Measurements from ENCODE around the gene NR2F1.

Gene NR2F1

DNA sequence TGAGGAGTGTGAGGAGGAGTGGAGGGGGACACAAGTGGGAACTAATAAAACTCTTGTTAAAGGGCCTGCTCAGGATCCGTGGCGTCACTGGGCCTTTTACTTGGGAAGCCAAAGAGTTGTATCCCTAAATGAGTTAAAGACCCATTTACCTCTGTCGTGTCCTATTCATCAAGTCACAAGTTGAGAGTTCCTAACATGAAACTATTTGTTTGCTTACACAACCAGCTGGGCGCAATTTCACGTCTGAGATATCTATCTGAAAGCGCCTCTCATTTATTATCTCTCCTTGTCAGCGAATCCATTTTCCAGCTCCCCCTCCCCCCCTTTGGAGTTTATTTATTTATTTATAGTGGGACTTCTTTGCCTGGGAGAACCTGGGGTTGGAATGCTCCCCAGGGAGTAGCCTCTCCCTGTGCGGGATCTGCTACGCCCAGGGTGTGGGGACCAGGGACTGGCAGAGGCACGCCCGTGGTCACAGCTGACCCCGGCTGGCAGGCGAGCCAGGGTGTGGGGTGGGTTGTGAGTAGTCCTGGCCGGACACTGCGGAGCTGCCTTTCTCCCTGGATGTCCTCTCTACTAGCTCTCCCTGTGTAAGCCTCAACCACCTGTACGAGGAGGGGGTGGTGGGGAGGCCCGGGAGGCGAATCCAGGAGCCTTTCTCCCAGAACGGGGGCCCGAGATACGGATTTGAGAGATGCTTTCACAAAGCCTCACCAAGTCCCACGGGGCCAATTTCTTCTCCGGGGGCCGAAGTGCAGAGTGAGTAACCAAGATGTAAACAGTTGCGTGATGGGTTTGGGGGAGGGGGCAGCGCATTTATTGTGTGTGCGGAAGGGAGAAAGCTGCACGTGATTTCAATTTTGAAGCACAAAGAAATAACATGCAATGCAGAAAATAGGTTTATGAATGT, 15.3 kb downstream of the NR2F1 start:
- TF ChIP-seq JUND (IDR thresholded peaks at IDR 0.05; ENCODE audit: low read depth) = no peak
- in situ Hi-C loops (cut with HindIII; ENCODE audit: low pct_unique_long_range_greater_than_20kb, low sequenced_read_pairs) = no loop called here
- no peak for DNase-seq (ENCODE audit: low read depth in 1 of 2, low spot score in 1 of 2)

DNA sequence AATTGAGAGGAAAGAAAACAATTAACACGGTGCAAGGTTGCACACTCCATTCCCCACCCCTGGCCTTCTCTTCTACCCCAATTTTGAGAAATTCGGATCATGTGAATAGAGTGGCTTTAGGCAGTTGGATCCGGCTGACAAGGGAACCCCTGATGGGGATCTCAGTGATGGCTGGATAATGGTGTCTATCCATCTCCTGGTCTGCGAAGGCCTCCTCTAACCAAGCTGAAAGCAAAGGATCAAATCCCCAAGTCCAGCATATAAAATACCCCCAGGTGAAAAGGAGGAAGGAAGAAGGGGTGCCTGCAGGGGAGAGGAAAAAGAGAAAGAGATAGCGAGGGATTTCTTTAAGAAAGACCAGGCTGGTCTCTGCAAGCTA, 16.0 kb downstream of the NR2F1 start:
- DNase-seq (ENCODE audit: low read depth in 1 of 2, low spot score in 1 of 2) = no peak
- TF ChIP-seq JUND (IDR thresholded peaks at IDR 0.05; ENCODE audit: low read depth) = no peak
- in situ Hi-C loops (cut with HindIII; ENCODE audit: low pct_unique_long_range_greater_than_20kb, low sequenced_read_pairs) = no loop called here

DNA sequence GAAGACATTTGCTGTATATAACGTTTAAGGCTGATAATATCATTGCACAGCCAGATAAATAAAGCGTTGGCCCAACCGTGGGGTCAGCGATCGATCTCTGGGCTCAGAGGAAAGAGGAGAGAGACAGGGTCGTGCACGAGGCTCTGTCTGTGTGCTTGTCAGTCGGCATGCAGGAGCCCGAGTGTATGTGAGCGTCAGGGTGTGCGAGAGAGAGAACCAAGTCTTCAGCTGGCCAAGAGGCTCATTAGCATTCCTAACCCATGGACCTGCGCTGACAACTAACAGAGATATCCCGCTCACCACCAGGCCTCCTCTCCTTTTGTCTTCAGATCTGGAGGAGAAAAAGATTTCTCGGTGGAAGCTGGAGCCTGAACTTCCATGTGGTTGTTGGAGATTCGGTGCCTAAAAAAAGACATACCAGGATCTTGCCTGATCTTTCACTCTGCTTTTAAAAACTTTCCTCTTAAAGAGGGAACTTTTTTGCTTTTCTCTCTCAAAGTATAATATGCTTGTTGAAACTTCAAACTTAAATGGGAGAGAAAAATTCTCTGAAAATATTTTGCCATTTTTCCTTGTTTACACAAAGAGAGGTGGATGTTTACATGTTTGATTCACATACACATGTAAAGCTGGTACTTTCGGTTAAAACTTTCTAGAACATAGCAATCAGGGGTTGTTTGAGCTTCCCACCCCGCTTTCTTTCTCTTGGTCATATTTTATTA, 16.5 kb downstream of the NR2F1 start:
- peak in 1 of 2 experiments; percentile 24 for DNase-seq (ENCODE audit: low read depth in 1 of 2, low spot score in 1 of 2)
- no peak for TF ChIP-seq JUND (IDR thresholded peaks at IDR 0.05; ENCODE audit: low read depth)
- in situ Hi-C loops (cut with HindIII; ENCODE audit: low pct_unique_long_range_greater_than_20kb, low sequenced_read_pairs) = no loop called here

DNA sequence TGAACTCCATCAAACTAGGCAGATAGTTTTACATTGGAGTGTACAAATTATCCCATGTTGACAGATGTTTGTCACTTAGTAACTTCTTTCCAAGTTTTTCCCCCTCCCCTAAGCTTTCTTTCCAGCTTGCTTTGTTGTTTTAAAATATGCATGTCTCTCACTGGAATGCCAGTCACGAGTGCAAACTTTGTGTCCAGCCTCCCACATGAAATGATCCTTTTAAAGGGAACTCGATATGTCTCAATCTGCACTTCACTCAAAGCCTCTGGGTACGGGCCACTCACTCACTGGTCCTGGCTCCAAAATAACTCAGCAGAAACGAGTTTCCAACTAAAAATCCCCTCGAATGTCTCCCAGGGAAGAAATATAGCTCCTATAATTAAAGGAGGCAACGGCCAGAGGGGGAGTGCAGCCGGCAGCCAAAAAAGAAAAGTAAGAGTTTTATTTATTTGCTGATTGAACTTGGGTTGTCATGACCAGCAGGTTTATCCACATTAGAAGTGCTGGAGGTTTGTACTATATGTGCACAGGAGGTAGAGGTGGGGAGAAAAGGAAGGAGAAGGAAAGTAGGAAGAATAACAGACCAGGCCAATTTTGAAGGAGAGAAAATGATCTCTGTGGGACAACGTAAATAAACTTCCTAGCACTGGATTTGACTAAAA, 17.5 kb downstream of the NR2F1 start:
- TF ChIP-seq JUND (IDR thresholded peaks at IDR 0.05; ENCODE audit: low read depth) = no peak
- peak in 1 of 2 experiments; percentile 47 for DNase-seq (ENCODE audit: low read depth in 1 of 2, low spot score in 1 of 2)
- in situ Hi-C loops (cut with HindIII; ENCODE audit: low pct_unique_long_range_greater_than_20kb, low sequenced_read_pairs) = no loop called here

DNA sequence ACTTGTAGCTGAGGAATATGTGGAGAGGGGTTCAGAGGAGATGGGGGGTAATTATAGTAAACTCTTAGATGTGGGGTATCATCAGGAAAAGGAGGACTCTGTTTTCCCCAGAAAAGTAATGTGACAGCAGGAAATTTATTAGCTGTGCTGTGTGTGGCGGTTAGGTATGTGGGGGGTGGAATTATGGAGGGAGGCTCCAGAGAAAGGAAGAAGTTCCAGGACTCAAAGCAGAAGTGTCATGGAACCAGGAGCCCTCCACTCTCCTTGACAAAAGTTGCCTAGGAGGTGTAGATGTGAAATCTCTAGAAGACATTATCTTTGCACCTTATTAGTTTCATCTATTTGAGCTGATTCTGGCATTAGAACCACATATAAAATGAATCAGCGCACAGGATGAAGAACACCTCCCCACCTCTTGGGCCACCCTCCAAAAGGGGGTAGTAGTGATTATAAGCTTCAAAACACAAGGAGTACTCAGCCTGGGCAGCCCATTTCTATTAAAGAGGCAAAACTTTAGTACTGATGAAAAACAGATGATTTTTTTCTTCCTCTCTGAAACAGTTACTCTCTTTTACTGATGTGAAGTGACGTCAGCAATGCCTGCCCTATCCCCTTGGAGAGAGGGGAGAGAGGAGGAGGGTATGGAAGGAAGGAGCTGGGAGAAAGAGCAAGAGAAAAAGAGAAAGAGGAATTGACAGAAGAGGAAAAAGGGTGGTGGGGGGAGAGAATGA, 18.2 kb downstream of the NR2F1 start:
- TF ChIP-seq JUND (IDR thresholded peaks at IDR 0.05; ENCODE audit: low read depth) = no peak
- no peak for DNase-seq (ENCODE audit: low read depth in 1 of 2, low spot score in 1 of 2)
- in situ Hi-C loops (cut with HindIII; ENCODE audit: low pct_unique_long_range_greater_than_20kb, low sequenced_read_pairs) = no loop called here

DNA sequence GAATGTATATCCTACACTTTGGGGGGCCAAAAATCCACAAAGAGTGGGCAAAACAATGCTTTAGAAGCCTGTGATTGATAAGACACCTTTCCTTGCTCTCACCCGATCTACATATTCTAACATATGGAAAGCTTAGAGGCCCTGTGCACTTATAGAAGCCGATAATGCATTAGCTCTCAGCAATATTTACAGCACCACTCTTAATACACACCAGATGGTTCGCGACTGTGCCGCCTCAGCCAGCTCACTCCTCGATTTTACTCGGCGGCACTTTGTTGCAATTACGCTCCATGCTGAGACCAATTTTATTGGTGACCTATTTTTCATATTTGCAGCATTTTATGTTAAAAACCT, 18.8 kb downstream of the NR2F1 start:
- in situ Hi-C loops (cut with HindIII; ENCODE audit: low pct_unique_long_range_greater_than_20kb, low sequenced_read_pairs) = no loop called here
- no peak for DNase-seq (ENCODE audit: low read depth in 1 of 2, low spot score in 1 of 2)
- TF ChIP-seq JUND (IDR thresholded peaks at IDR 0.05; ENCODE audit: low read depth) = no peak

DNA sequence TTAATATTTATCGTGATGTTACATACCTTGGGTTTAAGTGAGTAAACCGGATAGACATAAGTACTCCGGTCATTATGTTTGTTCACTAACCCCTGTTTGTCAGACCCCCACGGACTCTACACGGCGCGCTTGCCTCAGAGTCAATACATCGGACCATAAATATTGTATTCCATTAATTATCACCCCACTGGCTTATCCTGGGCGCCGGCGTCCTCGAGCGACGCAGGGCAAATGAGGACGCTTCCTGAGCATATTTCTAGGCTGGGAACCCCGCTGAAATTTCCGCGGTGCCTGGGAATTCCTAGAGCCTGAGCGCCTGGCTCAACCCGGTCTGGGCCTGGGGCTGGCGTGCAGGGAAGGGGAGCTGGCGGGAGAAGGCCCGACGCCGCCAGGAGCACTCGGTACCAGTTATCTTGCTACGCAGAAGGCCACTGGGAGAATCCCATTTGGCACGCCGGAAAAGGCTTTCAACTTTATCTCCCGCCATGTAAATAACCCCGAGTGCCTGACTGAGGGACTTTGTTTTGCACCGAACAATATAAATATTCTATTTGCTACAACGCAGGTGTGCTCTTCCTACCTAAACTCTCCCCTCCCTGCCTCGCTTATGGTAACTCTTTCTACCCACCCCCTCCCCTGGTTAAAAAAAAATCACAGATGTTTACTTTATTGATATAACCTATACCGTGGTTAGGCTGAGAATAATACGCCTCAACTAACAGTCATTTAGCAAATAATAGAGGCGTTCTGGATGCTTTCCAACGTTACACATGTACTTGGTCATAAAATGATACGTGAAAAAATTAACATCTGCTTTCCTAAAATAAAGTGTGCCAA, 19.4 kb downstream of the NR2F1 start:
- in situ Hi-C loops (cut with HindIII; ENCODE audit: low pct_unique_long_range_greater_than_20kb, low sequenced_read_pairs) = no loop called here
- no peak for TF ChIP-seq JUND (IDR thresholded peaks at IDR 0.05; ENCODE audit: low read depth)
- no peak for DNase-seq (ENCODE audit: low read depth in 1 of 2, low spot score in 1 of 2)

DNA sequence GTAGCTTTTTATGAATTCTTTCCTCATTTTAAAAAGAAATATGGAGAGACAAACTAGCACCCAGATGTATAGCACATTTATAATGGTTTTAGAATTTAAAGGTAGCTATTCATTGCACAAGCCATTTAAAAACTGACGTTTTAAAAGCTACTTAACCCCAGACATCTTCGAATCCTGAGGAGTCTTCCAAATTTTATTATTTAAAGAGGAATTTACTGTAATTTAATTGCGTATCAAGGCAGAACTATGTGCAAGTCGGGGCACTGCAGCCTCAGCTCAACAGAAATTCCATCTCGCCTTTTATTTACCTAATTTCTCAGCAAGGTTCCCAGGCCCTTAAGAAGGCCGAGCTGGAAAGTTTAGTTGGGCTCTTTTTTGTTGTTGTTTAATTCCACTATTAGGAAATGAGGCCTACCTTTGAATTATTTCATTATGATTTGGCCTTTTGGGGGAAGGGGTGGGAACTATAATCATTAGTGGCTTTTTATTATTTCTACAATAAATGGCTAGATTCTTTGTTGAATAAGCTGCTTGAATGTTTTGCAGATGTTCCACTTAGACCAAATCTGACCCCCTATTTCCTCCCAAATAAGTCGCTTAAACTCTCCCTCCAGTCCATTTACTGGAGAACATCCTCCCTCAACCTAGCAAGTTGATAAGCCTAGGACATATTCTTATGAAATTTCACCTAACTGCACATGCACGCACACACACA, 20.2 kb downstream of the NR2F1 start:
- no peak for DNase-seq (ENCODE audit: low read depth in 1 of 2, low spot score in 1 of 2)
- in situ Hi-C loops (cut with HindIII; ENCODE audit: low pct_unique_long_range_greater_than_20kb, low sequenced_read_pairs) = no loop called here
- no peak for TF ChIP-seq JUND (IDR thresholded peaks at IDR 0.05; ENCODE audit: low read depth)

DNA sequence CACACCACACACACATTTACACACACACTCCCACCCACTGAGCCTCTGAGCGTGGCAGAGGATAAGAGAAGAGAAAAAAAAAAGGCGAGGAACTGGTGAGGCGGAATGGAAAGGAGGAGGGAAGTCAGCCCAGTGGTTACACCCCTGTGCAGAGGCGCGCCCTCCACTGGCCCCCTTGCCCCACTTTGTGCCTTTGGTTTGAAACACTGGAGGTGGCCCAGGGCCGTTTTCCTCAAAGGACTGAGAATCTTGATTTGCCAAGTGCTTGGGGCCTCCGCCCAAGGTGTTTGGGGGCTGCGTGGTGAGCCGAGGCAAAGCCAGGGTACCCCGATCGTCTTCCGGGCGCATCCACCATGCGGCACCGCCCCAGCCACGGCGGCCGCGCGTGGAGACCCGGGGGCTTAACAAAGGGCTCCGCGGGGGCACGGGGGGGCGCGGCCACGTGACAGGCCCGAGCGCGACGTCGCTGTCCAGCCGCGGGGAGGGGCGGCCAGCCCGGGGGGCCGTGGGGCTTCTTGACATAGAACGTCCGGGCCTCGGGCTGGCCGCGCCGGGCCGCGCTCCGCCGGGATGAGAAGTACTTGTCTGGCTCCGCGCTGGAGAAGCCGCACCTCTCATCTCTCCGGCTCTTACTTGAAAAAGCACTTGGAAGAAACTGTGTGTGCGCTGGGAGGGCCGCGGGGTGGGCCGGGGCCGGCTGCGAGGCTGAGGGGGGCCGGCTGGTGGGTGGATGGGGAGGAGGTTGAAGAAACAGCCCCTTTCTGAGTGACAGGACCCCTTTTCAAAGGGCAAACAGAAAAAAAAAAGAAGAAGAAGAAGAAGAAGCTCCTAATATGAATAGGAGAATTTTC, 21.0 kb downstream of the NR2F1 start:
- no peak for DNase-seq (ENCODE audit: low read depth in 1 of 2, low spot score in 1 of 2)
- in situ Hi-C loops (cut with HindIII; ENCODE audit: low pct_unique_long_range_greater_than_20kb, low sequenced_read_pairs) = no loop called here

More for the DNA sequence above, 21.0 kb downstream of the NR2F1 start:
- TF ChIP-seq JUND (IDR thresholded peaks at IDR 0.05; ENCODE audit: low read depth) = no peak

Data from T47D (cell line).